IPS DF 19.7 (cell line): ENCODE measurements around the gene PPP1R12C.

ENCODE experiments used
- DNase-seq: peaks from one replicate; pipeline ENCODE4 v3.0.0-alpha.2; 2013; ENCODE audit warnings: low read depth, low spot score

The PPP1R12C gene

GRCh38 chr19:55146705-55147273 lies 29.4 kb upstream of the PPP1R12C start:
- DNase-seq = no peak

GRCh38 chr19:55146078-55146704 lies 28.8 kb upstream of the PPP1R12C start:
- no peak for DNase-seq

GRCh38 chr19:55145232-55145631 lies 27.8 kb upstream of the PPP1R12C start:
- no peak for DNase-seq

GRCh38 chr19:55141696-55142095 lies 24.3 kb upstream of the PPP1R12C start:
- no peak for DNase-seq

- no peak for DNase-seq
These were observed 20.5 kb upstream of the PPP1R12C start for GRCh38 chr19:55137915-55138314.

- DNase-seq = no peak
These were observed 19.1 kb upstream of the PPP1R12C start for GRCh38 chr19:55136399-55137102.

GRCh38 chr19:55134736-55135135 lies 17.3 kb upstream of the PPP1R12C start:
- no peak for DNase-seq

- no peak for DNase-seq
These were observed 16.4 kb upstream of the PPP1R12C start for GRCh38 chr19:55133639-55134444.

- DNase-seq = no peak
These were observed 15.2 kb upstream of the PPP1R12C start for GRCh38 chr19:55132453-55133129.

- DNase-seq = no peak
These were observed 14.0 kb upstream of the PPP1R12C start for GRCh38 chr19:55131421-55131820.

- DNase-seq = no peak
These were observed 1.6 kb upstream of the PPP1R12C start for GRCh38 chr19:55119053-55119452.

GRCh38 chr19:55118401-55118991 lies 1.1 kb upstream of the PPP1R12C start:
- peak; percentile 97 for DNase-seq

GRCh38 chr19:55117663-55118391 lies 390 bp upstream of the PPP1R12C start:
- peak; percentile 95 for DNase-seq

- DNase-seq = no peak
These were observed 1.1 kb downstream of the PPP1R12C start for GRCh38 chr19:55116232-55116858.

- no peak for DNase-seq
These were observed 1.9 kb downstream of the PPP1R12C start for GRCh38 chr19:55115446-55116065.

GRCh38 chr19:55114566-55115145 lies 2.8 kb downstream of the PPP1R12C start:
- DNase-seq = no peak

GRCh38 chr19:55113570-55114039 lies 3.8 kb downstream of the PPP1R12C start:
- no peak for DNase-seq

- no peak for DNase-seq
These were observed 4.5 kb downstream of the PPP1R12C start for GRCh38 chr19:55112777-55113569.
